Kidney tubule cell (primary cell): ENCODE measurements around the gene UMOD.
"Not testable (repeated sequence)": the region's sequence is repeated elsewhere in the genome, so short reads cannot be mapped to it uniquely, and the experiment has no call there.

ENCODE experiments used
- DNase-seq: peaks from one replicate; pipeline ENCODE4 v3.0.0-alpha.2; 2018; ENCODE audit warnings: low spot score

Gene UMOD

DNA sequence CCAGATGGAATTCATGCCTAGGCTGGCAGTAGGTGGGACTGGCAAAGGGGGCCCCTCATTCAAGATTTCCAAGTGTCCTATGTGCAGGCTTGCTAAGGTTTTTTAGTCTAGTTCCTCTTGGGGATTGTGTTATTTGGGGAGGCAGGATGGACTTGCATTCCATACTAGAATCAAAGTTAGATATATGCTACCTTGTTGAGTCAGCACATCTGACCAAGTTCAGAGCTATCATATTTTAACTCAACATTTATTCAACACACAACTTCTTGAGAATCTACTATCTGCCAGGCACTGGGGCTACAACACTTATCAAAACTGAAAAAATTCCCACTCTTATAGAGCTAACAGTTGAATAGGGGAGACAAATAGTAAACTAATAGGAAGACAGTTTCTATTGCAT is 31.9 kb downstream of the UMOD start:
- no peak for DNase-seq

DNA sequence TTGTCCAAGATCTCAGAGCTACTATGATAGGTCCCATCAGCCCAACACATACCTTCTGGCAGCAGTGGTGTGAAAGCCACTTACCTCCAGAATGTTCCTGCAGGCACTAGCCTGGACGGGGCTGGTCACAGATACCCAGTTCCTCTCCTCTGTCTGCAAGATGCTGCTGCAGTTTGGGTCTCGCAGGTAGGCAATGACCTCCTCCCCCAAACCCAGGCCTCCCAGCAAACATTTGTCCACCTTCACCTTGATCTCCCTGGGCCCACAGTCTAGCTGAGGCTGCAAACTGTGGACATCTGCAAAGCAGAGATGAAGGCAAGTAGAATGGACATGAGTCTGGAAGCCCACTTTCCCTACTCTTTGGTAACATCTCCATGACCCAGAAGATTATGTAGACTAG is 32.3 kb downstream of the UMOD start:
- no peak for DNase-seq

DNA sequence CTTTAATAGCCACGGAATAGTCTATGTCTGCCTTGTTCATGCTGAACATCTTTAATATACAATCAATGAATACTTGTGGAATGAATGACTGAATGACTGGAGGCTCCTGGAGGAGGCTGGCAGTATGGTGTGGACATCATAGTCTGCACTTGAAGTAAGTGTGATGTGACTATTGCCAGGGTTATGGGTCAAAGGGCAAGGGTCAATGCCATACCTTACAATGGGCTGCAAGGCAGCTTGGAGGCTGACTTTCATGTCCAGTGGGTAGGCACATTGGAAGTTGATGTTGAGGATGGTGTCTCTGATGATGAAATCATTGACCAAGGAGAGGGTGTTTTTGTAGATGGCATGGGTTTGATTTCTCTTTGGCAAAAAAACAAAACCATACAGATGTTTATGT is 33.1 kb downstream of the UMOD start:
- no peak for DNase-seq

DNA sequence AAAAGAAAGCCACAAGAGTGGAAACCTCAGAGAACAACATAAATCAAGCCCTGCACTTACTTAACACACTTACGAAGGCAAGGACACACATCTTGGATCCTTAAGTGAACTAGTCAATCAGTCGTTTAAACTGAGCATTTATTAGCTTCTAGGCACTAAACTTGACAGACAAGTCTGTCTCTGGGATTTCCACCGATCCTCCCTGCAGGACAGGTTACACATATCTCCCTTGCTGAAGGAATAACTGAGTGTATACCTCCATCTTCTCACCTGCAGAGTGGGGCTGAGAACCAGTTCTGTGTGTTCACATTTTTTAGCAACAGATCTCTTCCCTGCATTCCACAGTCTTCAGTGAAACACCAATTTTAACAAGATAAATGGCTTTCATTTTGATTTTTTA is 34.1 kb downstream of the UMOD start:
- no peak for DNase-seq

DNA sequence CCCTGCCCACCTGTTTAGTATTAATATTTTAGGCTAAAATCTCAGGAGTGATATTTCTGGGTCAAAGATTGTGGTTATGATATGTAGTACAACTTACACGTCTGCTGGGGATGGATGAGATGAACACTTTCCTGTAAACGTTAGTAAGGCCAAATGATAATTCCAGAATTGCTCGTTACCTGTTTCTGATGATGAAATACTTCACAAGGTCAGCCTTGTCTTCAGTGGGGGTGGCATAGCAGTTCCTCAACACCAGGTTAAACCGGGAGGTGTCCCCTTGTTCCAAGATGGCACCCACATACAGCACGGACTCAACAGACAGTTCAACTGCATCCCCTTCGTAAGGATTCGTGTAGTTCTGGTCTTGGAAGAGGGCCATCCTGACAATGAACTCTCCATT is 34.5 kb downstream of the UMOD start:
- DNase-seq = no peak

DNA sequence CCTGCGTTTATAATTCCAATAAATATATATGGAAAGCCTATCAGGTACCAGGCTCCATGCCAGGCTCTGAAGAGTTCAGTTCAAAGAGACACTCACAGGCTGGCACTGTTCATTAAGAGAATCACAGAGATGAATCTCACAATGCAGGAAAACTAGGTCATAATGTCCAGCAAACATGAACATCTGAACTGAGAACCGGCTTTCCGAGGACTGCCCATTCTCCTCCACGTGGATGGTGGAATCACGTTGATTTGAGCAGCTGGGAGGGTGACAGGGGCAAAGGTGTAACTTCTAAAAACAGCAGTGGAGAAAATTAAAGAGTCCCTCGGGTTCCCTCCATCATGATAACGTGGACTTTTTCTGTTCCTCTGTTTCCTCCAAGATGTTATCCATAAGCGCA is 35.4 kb downstream of the UMOD start:
- DNase-seq = no peak

DNA sequence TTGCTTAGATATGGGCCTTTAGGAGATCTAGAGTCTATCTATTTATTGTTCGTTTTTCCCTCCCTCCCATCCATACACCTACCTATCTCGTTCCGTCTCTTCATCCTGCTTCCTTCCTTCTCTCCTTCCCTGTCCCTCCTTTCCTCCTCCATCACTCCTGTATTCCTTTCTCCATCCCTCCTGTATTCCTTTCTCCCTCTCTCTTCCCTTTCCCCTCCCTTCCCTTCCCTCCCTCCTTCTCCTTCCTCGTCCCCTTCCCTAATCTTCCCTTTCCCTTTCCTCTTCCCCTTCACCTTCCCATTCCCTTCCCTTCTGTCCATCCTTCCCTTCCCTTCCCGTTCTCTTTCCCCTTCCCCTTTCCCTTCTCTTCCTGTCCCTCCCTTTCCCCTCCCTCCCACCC is 35.8 kb downstream of the UMOD start:
- no peak for DNase-seq

DNA sequence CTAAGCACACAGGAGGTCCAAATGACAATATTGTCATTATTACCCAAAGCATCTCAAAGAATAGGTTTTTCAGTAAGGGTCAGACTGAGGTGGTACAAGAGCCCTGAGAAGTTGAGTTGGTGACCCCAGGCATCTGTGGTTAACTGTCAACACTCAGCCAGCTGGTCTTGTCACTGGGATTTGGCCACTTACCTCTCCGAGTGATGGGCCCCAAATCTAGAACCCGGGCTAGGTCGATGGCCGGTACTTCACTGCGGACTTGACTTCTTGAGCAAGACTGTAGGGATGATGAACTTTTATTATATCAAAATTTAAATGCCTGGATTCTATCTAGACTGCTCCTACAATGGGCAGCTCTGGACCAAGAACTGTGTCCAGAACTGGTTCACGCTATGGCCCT is 36.8 kb downstream of the UMOD start:
- DNase-seq = no peak

DNA sequence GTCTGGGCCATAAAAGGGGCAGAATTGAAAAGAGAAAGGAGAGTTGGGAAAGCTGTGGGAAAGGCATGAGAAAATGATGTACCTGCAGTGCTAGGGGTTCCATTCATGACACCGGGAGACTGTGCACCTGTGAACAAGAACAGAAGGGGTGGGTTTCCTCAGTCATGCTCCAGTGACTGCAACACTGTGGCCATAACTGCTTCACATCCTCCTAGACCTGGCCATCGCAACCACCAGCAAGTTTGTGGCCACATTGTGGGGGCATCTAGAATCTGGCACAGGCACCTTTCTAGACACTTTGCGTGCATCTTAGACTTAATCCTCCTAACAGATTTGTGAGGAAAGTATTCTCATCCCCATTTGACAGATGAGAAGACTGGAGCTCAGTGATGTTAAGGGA is 37.9 kb downstream of the UMOD start:
- no peak for DNase-seq

DNA sequence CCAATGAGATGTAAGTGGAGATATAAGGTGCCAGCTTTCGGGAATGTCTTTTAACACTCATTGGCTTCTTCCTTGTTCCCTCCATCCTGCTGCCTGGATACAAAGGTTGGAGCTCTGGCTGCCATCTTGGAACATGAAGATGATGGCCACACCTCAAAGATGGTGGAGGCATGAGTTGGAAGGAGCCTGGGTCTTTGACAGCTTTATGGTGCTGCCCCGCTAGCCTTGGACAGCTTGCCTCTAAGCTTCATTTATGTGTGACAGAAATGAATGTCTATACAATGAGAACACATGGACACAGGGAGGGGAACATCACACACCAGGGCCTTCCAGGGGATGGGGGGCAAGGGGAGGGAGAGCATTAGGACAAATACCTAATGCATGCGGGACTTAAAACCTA is 38.8 kb downstream of the UMOD start:
- no peak for DNase-seq

DNA sequence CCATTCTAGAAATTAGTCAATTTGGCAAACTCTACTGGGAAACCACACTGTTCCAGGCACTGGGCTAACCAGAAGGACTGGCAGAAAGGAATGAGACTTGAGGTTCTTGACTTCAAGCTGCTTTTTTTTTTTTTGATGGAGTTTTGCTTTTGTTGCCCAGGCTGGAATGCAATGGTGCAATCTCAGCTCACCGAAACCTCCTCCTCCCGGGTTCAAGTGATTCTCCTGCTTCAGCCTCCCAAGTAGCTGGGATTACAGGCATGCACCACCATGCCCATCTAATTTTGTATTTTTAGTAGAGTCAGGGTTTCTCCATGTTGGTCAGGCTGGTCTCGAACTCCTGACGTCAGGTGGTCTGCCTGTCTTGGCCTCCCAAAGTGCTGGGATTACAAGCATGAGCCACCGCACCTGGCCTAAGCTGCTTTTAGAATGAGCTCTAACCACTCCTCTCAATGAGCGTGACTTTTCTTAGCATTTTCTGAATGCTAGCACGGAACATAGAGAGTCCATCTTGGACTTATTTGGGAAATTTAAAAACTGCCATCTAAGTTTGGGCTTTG is 39.9 kb downstream of the UMOD start:
- not testable (repeated sequence) for DNase-seq

DNA sequence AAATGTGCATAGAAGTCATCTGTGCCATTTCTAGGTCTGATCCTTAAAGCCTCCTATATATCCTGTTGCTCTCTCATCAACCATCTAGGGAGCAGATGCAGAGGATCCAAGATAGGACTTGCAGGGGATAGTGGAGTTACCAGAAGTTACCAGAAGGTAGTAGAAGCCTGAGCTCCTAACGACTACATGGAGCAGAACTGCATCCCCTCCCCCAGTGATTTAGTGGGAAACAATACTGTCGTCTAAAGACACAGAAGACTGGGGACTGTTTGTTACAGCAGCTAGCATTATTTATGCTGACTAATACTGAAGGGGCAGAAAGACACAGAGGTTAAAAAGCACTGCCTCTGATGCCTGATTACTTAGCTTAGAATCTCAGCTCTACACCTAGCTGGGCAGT is 41.0 kb downstream of the UMOD start:
- DNase-seq = no peak

DNA sequence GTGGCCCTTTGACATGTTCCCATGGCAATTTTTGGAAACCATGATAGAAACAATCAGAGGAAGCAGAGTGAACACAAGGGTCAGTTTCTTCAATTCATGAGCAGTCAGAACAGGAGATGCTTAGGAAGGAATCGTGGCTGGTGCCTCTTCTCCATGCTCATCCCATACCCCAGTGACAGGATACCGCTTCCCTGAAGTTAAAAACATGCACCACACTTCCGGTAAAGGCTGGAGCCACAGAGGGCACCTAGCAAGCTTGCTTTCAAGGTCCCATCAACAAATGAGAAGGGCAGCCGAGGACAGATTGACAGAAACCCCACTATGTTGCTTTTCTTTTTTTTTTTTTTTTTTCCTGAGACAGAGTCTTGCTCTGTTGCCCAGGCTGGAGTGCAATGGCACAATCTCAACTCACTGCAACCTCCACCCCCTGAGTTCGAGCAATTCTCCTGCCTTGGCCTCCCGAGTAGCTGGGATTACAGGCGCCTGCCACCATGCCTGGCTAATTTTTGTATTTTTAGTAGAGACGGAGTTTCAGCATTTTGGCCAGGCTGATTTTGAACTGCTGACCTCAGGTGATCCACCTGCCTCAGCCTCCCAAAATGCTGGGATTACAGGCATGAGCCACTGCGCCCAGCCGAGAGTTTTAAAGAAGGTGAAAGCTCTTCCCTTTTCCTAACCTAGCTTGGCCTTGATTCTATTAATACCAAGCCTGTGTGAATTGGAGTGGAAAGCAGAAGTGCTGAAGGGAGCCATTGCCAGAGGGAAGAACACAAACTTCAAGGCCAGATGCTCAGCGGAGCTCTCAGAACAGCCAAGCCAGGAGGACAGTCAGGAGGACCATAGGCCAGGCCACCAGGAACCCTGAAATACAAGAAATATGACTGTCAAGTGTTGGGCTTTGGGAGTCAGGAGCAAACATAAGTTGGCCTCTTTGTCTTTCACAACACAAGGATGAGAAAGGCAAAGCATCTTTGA is 41.8 kb downstream of the UMOD start:
- DNase-seq = no peak

DNA sequence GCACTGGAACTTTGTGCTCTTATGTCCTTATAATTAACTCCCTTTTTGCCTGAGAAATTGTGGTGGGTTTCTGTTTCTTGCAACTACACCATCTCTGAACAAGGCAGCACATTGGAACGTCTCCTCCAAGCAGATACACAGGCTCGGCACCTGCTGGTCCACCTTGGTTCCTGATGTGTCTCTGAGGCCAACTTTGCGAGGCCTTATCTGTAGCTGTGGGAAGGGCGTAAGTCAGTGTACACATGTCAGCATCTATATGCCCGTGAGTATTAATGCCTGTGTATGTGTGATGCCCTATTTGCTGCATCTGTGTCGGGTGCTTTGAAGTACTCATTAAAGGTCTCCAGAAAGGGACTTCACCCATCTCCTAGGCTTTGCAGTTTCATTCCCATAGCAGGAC is 42.7 kb downstream of the UMOD start:
- no peak for DNase-seq

DNA sequence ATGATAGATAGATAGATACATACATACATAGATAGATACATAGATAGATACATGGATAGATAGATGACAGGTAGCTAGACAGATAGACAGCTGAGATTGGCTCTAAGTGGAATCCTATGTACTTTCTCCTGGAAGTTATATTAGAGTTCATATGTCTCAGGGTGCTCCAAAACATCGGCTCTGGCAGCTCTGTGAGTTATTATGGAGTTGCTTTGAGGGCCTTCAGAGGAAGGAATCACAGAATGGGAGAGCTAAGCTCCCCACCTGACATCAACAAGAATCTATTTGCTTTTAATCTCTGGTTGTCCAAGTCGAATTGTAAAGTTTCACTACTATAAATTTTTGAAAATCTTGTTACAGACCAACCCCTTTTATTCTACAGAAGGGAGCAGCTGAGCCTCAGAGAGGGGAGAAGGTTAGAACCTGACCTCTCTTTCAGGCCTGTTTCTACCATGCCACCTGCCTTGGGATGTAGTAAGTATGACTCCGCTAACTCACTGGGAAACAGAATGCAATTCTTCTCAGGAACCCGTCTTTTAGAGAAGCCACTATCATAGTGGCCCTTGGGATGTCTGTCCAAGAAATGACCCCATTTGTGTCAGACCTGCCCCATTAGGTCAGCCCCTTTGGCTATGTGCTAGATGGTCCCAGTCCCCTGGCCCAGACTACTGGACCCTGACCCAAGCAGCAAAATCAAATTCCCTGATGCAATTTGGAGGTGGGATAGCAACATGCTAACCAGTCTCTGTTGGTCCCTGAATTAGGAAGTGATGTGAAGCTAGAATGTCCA is 43.5 kb downstream of the UMOD start:
- no peak for DNase-seq

DNA sequence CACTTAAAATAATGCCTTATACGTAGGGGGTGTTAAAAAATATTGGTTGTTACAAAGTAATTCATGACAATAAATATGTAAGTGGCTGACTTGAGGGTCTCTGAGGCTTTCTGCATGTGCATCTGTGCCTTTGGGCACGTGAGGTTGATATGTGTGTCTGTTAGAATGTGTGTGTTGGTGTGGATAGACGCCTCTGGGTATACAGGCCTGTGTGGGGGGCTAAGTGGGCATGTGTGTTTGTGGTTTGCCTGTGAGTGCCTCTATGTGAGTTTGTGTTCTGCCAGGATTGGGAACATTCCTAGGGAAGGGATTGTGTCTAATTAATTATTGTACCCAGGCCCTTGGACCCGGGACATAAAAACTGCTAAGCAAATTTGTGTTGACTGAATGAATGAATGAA is 44.2 kb downstream of the UMOD start:
- no peak for DNase-seq

DNA sequence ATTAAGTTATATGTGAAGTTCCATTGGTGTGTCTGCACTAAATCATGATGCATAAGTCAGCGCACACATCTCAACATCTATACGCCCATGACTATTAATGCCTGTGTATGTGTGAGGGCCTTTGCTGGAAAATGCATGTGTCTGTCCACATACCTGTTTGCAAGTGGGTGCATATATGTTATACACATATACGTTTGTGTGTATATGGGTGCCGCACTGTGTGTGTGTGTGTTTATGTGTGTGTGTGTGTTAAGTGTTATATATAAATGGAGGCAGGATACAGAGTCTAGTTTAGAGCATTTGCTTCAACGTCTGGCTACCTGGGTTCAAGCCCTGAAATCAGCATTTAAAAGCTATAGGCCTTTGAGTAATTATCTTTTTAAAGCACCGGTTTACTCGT is 44.7 kb downstream of the UMOD start:
- DNase-seq = no peak

DNA sequence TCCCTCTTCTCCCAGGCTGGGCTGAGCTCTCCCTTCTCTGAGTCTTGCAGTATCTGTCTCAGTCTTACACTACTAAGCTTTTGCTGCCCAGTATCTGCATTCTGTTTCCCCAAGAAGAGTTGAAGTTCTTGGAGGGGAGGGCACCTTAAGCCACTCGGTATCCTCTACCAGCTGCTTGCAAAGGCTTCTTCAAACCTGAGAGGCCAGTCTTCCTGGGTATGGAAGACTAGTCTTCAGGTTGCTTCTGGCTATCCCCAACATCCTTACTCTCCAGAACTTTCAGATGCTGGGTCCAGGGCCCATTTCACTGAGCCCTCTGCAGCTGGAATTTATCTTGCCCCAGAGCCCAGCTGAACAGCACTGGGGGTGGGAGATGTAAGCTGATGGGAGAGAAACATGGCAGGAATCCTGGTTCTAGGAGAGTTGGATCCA is 45.3 kb downstream of the UMOD start:
- DNase-seq = no peak

DNA sequence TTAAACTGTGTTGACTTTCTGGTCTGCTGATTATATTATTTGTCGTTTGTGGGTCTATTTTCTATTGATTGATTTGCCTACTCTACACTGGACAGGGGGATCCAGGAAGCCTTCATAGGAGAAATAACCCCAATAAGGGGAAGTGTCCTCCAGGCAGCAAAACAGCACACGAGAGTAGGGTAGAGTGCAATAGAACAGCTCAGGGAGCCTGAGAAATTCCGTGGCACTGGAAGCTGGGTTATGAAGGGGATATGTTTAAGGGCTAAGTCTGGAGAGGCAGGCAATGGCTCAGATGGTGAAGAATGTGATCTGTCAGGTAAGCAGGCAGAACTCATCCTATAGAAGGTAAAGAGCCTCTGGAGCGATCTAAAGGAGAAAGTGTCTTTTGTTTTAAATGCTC is 46.1 kb downstream of the UMOD start:
- no peak for DNase-seq

DNA sequence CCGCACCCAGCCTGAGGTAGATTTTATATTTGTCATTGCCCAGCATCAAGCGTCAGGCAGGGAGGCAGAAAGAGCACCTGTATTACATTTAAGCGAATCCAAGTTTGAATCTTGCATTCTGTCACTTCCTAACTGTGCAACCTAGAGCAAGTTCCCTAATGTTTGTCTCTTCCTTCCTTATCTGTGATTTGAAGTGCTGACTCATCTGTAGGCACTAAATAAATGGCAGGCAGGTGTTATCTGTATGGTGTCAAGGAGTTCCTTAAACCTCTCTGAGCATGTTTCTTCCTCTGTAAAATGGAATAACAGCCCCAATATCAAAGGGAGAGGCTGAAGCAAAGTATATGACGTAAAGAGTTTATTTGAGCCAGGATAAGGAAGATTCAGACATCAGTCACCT is 49.5 kb downstream of the UMOD start:
- no peak for DNase-seq

DNA sequence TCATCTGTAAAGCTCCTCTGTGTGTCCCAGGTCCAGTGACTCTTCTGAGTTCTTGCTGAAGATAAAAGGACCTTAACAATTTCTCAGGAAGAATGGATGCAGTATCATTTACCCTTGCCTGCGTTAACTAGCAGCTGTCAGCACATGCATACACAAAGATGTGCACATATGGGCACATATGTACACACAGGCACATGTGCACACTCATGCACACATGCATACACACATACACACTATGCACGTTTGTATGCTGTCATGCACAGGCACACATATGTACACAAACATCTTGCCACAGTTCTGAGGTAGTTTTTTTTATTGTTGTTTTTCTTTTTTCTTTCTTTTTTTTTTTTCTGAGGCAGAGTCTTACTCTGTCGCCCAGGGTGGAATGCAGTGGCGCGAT is 50.1 kb downstream of the UMOD start:
- no peak for DNase-seq

DNA sequence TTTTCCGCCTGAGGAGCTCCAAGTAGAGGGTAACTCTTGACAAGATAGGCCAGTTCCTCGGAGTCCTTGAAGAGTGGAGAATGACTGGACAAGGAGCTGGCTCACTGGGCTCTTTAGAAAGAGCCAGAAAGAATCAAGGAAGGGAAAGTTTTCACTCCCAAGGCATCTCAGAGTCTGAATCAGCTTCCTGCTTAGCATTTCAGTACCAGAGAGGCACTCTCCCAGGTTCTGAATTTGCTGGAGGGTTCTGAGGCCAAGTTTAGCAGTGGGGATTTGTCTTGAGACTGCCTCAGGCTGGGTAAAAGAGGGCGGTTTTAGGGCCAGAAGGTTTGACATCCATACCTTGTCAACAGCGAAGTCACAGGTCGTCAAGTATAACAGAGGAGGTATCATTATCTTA is 50.7 kb downstream of the UMOD start:
- DNase-seq = peak; percentile 27
